ENCODE data around the gene METTL15.

DNA sequence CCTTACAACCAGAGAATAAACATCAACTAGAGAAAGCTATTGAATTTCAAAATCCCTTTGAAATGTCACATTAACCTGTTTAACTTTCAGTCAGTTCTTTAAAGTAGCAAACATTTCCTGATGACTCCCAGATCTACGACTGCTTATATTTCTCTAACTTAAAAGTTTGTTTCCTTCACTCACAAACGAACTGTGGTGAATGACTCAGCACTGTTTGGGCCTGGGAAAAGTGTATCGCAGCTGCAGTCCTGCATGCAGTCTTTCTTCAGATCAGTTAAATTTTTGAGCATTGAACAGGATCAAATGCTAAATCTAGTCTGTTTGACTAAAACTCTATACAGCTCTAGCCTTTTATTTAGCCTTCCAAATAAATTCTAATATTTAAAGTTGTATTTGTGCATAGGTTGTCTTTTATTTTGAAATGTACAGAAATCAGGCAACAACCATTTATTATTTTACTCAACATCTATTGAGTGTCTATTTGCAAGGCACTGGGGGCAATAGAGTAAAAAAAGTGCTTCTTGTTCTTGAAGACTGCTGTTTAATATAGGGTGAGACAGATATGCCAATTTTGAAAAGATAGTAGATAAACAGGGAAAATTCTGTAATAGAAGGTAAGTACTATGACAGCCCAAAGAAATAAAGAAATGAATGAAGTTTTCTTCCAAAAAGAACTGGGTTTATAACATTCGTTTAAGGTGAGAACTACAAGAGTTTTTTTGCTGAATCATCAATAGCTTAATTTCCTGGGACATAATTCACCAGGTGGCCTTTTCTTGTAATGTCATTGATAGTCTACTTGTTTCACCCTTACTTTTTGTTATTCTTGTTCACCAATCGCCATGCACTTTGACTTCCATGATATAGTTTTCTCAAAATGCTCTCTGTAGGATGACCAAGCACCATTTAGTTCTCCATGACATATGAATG is 235.4 kb downstream of the METTL15 start:
- TF ChIP-seq, protein P1, sequence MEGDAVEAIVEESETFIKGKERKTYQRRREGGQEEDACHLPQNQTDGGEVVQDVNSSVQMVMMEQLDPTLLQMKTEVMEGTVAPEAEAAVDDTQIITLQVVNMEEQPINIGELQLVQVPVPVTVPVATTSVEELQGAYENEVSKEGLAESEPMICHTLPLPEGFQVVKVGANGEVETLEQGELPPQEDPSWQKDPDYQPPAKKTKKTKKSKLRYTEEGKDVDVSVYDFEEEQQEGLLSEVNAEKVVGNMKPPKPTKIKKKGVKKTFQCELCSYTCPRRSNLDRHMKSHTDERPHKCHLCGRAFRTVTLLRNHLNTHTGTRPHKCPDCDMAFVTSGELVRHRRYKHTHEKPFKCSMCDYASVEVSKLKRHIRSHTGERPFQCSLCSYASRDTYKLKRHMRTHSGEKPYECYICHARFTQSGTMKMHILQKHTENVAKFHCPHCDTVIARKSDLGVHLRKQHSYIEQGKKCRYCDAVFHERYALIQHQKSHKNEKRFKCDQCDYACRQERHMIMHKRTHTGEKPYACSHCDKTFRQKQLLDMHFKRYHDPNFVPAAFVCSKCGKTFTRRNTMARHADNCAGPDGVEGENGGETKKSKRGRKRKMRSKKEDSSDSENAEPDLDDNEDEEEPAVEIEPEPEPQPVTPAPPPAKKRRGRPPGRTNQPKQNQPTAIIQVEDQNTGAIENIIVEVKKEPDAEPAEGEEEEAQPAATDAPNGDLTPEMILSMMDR (optimal IDR thresholded peaks at IDR 0.05 in 1 of 3, IDR thresholded peaks at IDR 0.05 in 1 of 3, conservative IDR thresholded peaks at IDR 0.05 in 1 of 3; ENCODE audit: extremely low read depth in 1 of 3, insufficient read depth in 2 of 3, low read length in 3 of 3), result no peak
- TF ChIP-seq EZH2 (IDR thresholded peaks at IDR 0.05; ENCODE audit: low read length), result no peak

All from keratinocyte (primary cell).